ENCODE results near the gene TNIK. TPM values are rescaled to one million over a fixed set of nuclear protein-coding genes. Genes with fewer than 3 reads are reported as not detected.

Gene TNIK
- total and polyA plus RNA-seq, 2 of the 4 experiments (the other 2 are of a cell fraction) = 3.4 to 6.3 TPM

DNA sequence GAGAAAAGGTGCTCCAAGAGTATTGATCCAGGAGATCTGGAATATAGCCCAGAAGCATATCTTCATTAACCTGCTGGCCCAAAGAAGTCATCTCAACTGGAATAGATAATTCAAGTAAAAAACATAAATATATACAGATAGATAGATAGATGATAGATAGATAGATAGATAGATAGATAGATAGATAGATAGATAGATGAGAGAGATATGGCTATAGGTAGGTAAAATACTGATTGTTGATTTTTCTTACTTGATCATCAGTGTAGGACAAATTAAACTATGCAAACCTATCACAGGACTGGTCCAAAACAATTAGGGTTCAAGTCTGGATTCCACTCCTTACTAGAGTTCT, 83.6 kb downstream of the TNIK start:
- Histone ChIP-seq H3K27ac (ENCODE audit: insufficient read depth, low read length) (no peak overlapping the region), H3K4me3 (ENCODE audit: insufficient read depth, low read depth, low read length) (no peak overlapping the region), H3K9ac (ENCODE audit: low read depth, low read length) (no peak overlapping the region), H3K4me2 (ENCODE audit: low read depth, low read length) (no peak overlapping the region), H3K18ac (ENCODE audit: low read depth, low read length) (0 out of 2 replicates have a peak overlapping the region, but pooled peaks have one; percentile 18), H3K4me1 (ENCODE audit: control insufficient read depth, insufficient read depth, low read length) (peaks cover 17% of the 10 kb centered on the region), H4K5ac (ENCODE audit: low read depth, low read length) (no peak overlapping the region), H2BK120ac (ENCODE audit: low read depth, low read length) (no peak overlapping the region), H2AK9ac (replicated peaks; ENCODE audit: low read depth, low read length, poor library complexity) (no peak overlapping the region), H2BK15ac (ENCODE audit: low read depth, low read length) (no peak overlapping the region; the same call in 2 of the 3 replicates), H3K9me3 (ENCODE audit: control insufficient read depth, insufficient read depth, low read length) (peaks cover under 1% of the 10 kb centered on the region; the same call in 1 of the 2 replicates), H4K20me1 (ENCODE audit: insufficient read depth, low read length) (no peaks in the 10 kb centered on the region), H3K36me3 (ENCODE audit: control insufficient read depth, insufficient read depth, low read length) (no peaks in the 10 kb centered on the region), H3K9me1 (ENCODE audit: insufficient read depth, low read length) (peaks cover 2% of the 10 kb centered on the region; the same call in 1 of the 2 replicates), H2BK5ac (ENCODE audit: low read depth, low read length, poor library complexity, severe bottlenecking) (no peak overlapping the region), H3K56ac (ENCODE audit: extremely low read depth, insufficient read depth, low read length) (no peak overlapping the region), H2AFZ (replicated peaks; ENCODE audit: low read length, poor library complexity) (no peak overlapping the region), H3K4ac (ENCODE audit: low read depth, low read length) (no peak overlapping the region; the same call in 1 of the 2 replicates), H3K23ac (ENCODE audit: low read depth, low read length) (no peak overlapping the region), H4K91ac (ENCODE audit: insufficient read depth, low read depth, low read length) (no peak overlapping the region), H4K8ac (ENCODE audit: low read depth in 2 of 2, low read length in 2 of 2) (no peak overlapping the region), H3K27me3 (ENCODE audit: control insufficient read depth, insufficient read depth, low read length) (no peaks in the 10 kb centered on the region), H2AK5ac (ENCODE audit: low read depth, low read length) (no peak overlapping the region), H3K14ac (replicated peaks; ENCODE audit: low read depth, low read length) (no peak overlapping the region), H3K79me1 (ENCODE audit: low read depth in 1 of 2, low read length in 2 of 2) (no peaks in the 10 kb centered on the region), H2BK20ac (ENCODE audit: low read depth, low read length) (0 out of 2 replicates have a peak overlapping the region, but pooled peaks have one; percentile 27)
- intact Hi-C loops (cut with micrococcal nuclease) (no loop called here), in situ Hi-C loops (cut with MboI; ENCODE audit: low sequenced_read_pairs) (no loop called here), dilution Hi-C loops (cut with HindIII; ENCODE audit: low sequenced_read_pairs, unreplicated experiment) (no loop called here)
- POLR2A ChIA-PET (ENCODE audit: unreplicated experiment) = no interaction called here
- TF ChIP-seq FOS (IDR thresholded peaks at IDR 0.05; ENCODE audit: low read depth, low read length) (no peak), BHLHE40 (IDR thresholded peaks at IDR 0.05; ENCODE audit: low read depth, low read length) (no peak), SMC3 (IDR thresholded peaks at IDR 0.05; ENCODE audit: low read depth, low read length) (no peak), MAZ (IDR thresholded peaks at IDR 0.05; ENCODE audit: borderline replicate concordance, low read depth, low read length) (no peak), MAFK (IDR thresholded peaks at IDR 0.05; ENCODE audit: low read depth, low read length) (no peak), MXI1 (IDR thresholded peaks at IDR 0.05; ENCODE audit: borderline replicate concordance, low read depth, low read length) (no peak), CHD1 (IDR thresholded peaks at IDR 0.05; ENCODE audit: low read depth, low read length) (no peak)
- TF ChIP-seq, protein P1, sequence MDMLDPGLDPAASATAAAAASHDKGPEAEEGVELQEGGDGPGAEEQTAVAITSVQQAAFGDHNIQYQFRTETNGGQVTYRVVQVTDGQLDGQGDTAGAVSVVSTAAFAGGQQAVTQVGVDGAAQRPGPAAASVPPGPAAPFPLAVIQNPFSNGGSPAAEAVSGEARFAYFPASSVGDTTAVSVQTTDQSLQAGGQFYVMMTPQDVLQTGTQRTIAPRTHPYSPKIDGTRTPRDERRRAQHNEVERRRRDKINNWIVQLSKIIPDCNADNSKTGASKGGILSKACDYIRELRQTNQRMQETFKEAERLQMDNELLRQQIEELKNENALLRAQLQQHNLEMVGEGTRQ (IDR thresholded peaks at IDR 0.05; ENCODE audit: low read depth, low read length) = no peak
- no TSS peak for BruUV-seq (replicated peaks)
- ATAC-seq (ENCODE audit: low read depth) (no peak), DNase-seq (no peak)
- CTCF ChIA-PET = no interaction called here

Measured in IMR-90 (cell line).